H1 (cell line): ENCODE data around the gene DTD1. TPM values are rescaled to one million over a fixed set of nuclear protein-coding genes. Genes with fewer than 3 reads are reported as not detected.

Source experiments
- BCL11A ChIP-seq, 2 experiments: IDR thresholded peaks; one replicate each; pipeline ENCODE4 v1.6.1; 2011; ENCODE audit warnings: low read depth in 2 of 2, low read length in 2 of 2, mild to moderate bottlenecking in 2 of 2
- CBX8 ChIP-seq: fragments of 300-800, 300-1000 bp; sonication (generic); IDR thresholded peaks from 2 replicates; pipeline ENCODE4 v1.7.1; 2016; ENCODE audit warnings: low read depth, low read length, borderline replicate concordance
- EZH2 ChIP-seq: fragments of 200-600 bp; sonication (generic); IDR thresholded peaks from 2 replicates; pipeline ENCODE4 v1.7.1; 2012; ENCODE audit warnings: low read depth, mild to moderate bottlenecking, moderate library complexity, low read length, inconsistent platforms; ENCODE audit not compliant: severe bottlenecking
- FOSL1 ChIP-seq: IDR thresholded peaks from 2 replicates; pipeline ENCODE4 v1.6.1; 2011; ENCODE audit warnings: mild to moderate bottlenecking, low read depth, low read length, moderate library complexity; ENCODE audit not compliant: insufficient read depth
- KDM1A ChIP-seq: fragments of 200-600, 300-600 bp; sonication (generic); IDR thresholded peaks from 2 replicates; pipeline ENCODE4 v1.7.1; 2016; ENCODE audit warnings: mild to moderate bottlenecking, low read length, borderline replicate concordance
- KDM5A ChIP-seq: fragments of 200-600 bp; IDR thresholded peaks from 2 replicates; pipeline ENCODE4 v1.7.1; 2012; ENCODE audit warnings: mild to moderate bottlenecking, low read length, inconsistent platforms, mixed read lengths
- NRF1 ChIP-seq: IDR thresholded peaks from 2 replicates; pipeline ENCODE4 v1.6.1; 2011; ENCODE audit warnings: mild to moderate bottlenecking, low read depth, low read length, improper control_type of control experiment
- RXRA ChIP-seq: IDR thresholded peaks from 2 replicates; pipeline ENCODE4 v1.6.1; 2011; ENCODE audit warnings: low read depth, mild to moderate bottlenecking, low read length, moderate library complexity; ENCODE audit not compliant: insufficient read depth
- SIX5 ChIP-seq: IDR thresholded peaks from 2 replicates; pipeline ENCODE4 v1.6.1; 2011; ENCODE audit warnings: mild to moderate bottlenecking, low read depth, low read length
- SP2 ChIP-seq: IDR thresholded peaks from 2 replicates; pipeline ENCODE4 v1.6.1; 2012; ENCODE audit warnings: mild to moderate bottlenecking, low read length, inconsistent platforms
- polyA plus RNA-seq, 7 experiments: library from polyadenylated mRNA; depleted of rRNA in 3 of 7; stranded (reverse) in 5 of 7; unstranded in 2 of 7; fragments of >200 nt in 5 of 7; fragments of 200-250 nt in 2 of 7; gene quantifications; 1 replicate in 5 of 7; 2 replicates in 1 of 7; 4 replicates in 1 of 7; pipeline versions ENCODE4 v1.2.1 to v1.2.3, GENCODE V29; 2011 to 2013; ENCODE audit warnings: missing spikeins in 2 of 7, mixed read lengths in 2 of 7
- total RNA-seq: library from RNA; stranded (reverse); fragmentation: NEBNext Ultra II Directional; extraction: Animal tissue kit (Norgen Biotek cat#: 25700); gene quantifications from 2 replicates; pipeline ENCODE4 v1.2.1, GENCODE V29; 2021
- TF ChIP-seq, protein P1 (sequence below): fragments of 300-600 bp; sonication (generic); IDR thresholded peaks from 2 replicates; pipeline ENCODE4 v1.7.1; 2012; ENCODE audit warnings: low read length, moderate library complexity, mild to moderate bottlenecking, inconsistent platforms; ENCODE audit not compliant: insufficient replicate concordance
- TF ChIP-seq, protein P2 (sequence below): IDR thresholded peaks from 2 replicates; pipeline ENCODE4 v1.6.1; 2012; ENCODE audit warnings: inconsistent platforms

The DTD1 gene
- total and polyA plus RNA-seq, 2 of the 8 experiments (the other 6 are each of a cell fraction or from before 2014, with no cell fraction given) = 49.7 to 66.6 TPM

DNA sequence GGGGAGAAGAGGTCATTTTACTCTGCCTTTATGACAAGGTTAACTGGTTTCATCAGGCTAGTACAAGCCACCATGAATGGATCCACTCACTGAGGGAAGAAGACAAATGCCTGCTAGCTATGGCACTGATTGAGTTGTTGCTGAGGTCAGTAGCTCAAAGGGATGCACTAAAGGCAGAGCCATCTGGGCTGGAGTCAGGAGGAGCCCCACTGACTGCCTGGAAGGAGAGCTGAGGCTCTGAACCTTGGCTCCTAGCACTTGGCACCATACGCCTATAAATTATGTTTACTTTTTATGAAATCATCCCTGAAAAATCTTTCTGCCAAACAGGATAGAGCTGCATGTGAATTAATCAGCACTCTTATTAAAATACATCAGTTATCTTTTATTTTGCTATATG lies 104.6 kb downstream of the DTD1 start (continued):
- TF ChIP-seq, protein P1, sequence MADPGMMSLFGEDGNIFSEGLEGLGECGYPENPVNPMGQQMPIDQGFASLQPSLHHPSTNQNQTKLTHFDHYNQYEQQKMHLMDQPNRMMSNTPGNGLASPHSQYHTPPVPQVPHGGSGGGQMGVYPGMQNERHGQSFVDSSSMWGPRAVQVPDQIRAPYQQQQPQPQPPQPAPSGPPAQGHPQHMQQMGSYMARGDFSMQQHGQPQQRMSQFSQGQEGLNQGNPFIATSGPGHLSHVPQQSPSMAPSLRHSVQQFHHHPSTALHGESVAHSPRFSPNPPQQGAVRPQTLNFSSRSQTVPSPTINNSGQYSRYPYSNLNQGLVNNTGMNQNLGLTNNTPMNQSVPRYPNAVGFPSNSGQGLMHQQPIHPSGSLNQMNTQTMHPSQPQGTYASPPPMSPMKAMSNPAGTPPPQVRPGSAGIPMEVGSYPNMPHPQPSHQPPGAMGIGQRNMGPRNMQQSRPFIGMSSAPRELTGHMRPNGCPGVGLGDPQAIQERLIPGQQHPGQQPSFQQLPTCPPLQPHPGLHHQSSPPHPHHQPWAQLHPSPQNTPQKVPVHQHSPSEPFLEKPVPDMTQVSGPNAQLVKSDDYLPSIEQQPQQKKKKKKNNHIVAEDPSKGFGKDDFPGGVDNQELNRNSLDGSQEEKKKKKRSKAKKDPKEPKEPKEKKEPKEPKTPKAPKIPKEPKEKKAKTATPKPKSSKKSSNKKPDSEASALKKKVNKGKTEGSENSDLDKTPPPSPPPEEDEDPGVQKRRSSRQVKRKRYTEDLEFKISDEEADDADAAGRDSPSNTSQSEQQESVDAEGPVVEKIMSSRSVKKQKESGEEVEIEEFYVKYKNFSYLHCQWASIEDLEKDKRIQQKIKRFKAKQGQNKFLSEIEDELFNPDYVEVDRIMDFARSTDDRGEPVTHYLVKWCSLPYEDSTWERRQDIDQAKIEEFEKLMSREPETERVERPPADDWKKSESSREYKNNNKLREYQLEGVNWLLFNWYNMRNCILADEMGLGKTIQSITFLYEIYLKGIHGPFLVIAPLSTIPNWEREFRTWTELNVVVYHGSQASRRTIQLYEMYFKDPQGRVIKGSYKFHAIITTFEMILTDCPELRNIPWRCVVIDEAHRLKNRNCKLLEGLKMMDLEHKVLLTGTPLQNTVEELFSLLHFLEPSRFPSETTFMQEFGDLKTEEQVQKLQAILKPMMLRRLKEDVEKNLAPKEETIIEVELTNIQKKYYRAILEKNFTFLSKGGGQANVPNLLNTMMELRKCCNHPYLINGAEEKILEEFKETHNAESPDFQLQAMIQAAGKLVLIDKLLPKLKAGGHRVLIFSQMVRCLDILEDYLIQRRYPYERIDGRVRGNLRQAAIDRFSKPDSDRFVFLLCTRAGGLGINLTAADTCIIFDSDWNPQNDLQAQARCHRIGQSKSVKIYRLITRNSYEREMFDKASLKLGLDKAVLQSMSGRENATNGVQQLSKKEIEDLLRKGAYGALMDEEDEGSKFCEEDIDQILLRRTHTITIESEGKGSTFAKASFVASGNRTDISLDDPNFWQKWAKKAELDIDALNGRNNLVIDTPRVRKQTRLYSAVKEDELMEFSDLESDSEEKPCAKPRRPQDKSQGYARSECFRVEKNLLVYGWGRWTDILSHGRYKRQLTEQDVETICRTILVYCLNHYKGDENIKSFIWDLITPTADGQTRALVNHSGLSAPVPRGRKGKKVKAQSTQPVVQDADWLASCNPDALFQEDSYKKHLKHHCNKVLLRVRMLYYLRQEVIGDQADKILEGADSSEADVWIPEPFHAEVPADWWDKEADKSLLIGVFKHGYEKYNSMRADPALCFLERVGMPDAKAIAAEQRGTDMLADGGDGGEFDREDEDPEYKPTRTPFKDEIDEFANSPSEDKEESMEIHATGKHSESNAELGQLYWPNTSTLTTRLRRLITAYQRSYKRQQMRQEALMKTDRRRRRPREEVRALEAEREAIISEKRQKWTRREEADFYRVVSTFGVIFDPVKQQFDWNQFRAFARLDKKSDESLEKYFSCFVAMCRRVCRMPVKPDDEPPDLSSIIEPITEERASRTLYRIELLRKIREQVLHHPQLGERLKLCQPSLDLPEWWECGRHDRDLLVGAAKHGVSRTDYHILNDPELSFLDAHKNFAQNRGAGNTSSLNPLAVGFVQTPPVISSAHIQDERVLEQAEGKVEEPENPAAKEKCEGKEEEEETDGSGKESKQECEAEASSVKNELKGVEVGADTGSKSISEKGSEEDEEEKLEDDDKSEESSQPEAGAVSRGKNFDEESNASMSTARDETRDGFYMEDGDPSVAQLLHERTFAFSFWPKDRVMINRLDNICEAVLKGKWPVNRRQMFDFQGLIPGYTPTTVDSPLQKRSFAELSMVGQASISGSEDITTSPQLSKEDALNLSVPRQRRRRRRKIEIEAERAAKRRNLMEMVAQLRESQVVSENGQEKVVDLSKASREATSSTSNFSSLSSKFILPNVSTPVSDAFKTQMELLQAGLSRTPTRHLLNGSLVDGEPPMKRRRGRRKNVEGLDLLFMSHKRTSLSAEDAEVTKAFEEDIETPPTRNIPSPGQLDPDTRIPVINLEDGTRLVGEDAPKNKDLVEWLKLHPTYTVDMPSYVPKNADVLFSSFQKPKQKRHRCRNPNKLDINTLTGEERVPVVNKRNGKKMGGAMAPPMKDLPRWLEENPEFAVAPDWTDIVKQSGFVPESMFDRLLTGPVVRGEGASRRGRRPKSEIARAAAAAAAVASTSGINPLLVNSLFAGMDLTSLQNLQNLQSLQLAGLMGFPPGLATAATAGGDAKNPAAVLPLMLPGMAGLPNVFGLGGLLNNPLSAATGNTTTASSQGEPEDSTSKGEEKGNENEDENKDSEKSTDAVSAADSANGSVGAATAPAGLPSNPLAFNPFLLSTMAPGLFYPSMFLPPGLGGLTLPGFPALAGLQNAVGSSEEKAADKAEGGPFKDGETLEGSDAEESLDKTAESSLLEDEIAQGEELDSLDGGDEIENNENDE = no peak
- no peak for TF ChIP-seq SIX5
- no peak for TF ChIP-seq FOSL1
- no peak for TF ChIP-seq CBX8
- no peak for TF ChIP-seq BCL11A (IDR thresholded peaks at IDR 0.05; ENCODE audit: low read depth in 2 of 2, low read length in 2 of 2)
- TF ChIP-seq, protein P2, sequence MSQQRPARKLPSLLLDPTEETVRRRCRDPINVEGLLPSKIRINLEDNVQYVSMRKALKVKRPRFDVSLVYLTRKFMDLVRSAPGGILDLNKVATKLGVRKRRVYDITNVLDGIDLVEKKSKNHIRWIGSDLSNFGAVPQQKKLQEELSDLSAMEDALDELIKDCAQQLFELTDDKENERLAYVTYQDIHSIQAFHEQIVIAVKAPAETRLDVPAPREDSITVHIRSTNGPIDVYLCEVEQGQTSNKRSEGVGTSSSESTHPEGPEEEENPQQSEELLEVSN = no peak
- no peak for TF ChIP-seq KDM1A
- TF ChIP-seq EZH2 = no peak
- TF ChIP-seq SP2 = no peak
- no peak for TF ChIP-seq RXRA
- TF ChIP-seq KDM5A = no peak
- TF ChIP-seq NRF1 = no peak
